Measurements from ENCODE around the gene TMSB4X. TPM values are rescaled to one million over a fixed set of nuclear protein-coding genes. Genes with fewer than 3 reads are reported as not detected.

TMSB4X gene
- total RNA-seq, 1 donor = 5,524 TPM

DNA sequence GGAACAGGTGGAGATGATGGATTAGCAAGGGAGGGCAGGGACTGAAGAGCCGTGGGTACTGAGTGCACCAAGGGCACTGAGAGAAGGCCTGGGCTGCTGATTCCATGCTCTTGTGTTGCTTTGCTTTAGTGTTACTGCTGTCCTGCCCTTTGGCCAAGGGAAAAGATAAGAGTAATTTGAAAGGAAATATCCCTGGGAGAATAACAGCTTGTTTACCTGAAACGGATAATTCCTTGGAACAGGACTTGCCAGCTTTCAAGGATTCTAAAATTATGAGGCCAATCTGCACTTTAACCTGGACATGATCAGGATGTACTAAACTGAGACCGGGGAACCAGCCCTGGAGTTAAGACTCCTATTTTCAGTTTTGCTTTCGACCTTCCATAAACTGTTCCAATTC, 49.1 kb downstream of the TMSB4X start:
- TF ChIP-seq, protein P1, sequence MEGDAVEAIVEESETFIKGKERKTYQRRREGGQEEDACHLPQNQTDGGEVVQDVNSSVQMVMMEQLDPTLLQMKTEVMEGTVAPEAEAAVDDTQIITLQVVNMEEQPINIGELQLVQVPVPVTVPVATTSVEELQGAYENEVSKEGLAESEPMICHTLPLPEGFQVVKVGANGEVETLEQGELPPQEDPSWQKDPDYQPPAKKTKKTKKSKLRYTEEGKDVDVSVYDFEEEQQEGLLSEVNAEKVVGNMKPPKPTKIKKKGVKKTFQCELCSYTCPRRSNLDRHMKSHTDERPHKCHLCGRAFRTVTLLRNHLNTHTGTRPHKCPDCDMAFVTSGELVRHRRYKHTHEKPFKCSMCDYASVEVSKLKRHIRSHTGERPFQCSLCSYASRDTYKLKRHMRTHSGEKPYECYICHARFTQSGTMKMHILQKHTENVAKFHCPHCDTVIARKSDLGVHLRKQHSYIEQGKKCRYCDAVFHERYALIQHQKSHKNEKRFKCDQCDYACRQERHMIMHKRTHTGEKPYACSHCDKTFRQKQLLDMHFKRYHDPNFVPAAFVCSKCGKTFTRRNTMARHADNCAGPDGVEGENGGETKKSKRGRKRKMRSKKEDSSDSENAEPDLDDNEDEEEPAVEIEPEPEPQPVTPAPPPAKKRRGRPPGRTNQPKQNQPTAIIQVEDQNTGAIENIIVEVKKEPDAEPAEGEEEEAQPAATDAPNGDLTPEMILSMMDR (IDR thresholded peaks at IDR 0.05; ENCODE audit: insufficient read depth, low read length) = no peak
- no peak overlapping the region for H3K4me3 ChIP-seq (ENCODE audit: low read depth, low read length)
- DNase-seq (ENCODE audit: low read depth) = no peak

DNA sequence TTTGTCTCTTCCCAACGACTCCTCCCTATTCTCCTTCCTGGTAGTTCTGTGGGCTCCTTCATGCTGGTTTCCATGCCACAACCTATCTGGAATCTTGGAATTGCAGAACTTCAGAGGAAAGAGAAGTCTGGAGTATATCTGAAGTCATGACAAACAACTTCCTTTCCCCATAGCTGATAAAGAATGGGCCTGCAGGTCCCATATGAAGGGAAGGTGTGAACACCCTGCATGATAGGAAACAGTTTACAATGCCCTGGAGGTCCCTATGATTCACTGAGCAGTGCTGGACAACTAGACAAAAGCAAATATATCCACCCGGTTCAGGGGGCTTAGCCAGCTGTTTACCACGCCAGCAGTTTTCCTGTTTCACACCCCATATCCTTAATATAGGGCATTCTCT, 50.1 kb downstream of the TMSB4X start:
- no peak overlapping the region for H3K4me3 ChIP-seq (ENCODE audit: low read depth, low read length)
- TF ChIP-seq, protein P1 (IDR thresholded peaks at IDR 0.05; ENCODE audit: insufficient read depth, low read length) = no peak
- DNase-seq (ENCODE audit: low read depth) = no peak

Other genes with a start within 250 kb of the TMSB4X start
- 7.9 and 37.7 TPM in 2 replicates for gene PRPS2, start 183.7 kb upstream of the TMSB4X start, total RNA-seq (ENCODE audit: low replicate concordance)
- not detected in 2 replicates for gene TLR7, start 108.0 kb upstream of the TMSB4X start, total RNA-seq (ENCODE audit: low replicate concordance)
- not detected in 2 replicates for gene TLR8, start 68.5 kb upstream of the TMSB4X start, total RNA-seq (ENCODE audit: low replicate concordance)
- not detected in 2 replicates for gene FAM9C, start 69.5 kb downstream of the TMSB4X start, total RNA-seq (ENCODE audit: low replicate concordance)